NCI-H2107 (cell line): ENCODE results near the gene CHSY1.

Experiments used
- DNase-seq: peaks from one replicate; lab custom pipeline; 2025; lab: John Stamatoyannopoulos, UW

The CHSY1 gene

DNA sequence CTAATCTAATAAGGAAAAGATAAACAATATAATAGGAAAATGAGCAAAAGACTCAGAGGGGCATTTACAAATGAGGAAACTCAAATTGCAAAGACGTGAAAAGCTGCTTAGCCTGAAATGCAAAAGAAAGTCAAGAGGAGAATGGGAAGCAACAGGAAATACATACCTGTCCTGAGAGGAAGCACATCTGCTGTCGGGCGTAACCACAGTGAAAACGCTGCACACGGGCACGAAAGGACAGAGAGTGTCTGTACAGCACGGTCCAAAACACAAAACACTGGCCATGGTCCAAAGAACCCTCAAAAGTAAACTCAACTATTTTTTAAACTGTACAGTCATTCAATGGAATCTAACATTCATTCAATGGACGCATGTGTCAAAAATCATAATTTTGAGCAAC, 100.6 kb downstream of the CHSY1 start:
- no peak for DNase-seq

GRCh38 chr15:101150723-101151040, 101.2 kb downstream of the CHSY1 start:
- DNase-seq: no peak

GRCh38 chr15:101149864-101150722, 101.8 kb downstream of the CHSY1 start:
- no peak for DNase-seq

DNA sequence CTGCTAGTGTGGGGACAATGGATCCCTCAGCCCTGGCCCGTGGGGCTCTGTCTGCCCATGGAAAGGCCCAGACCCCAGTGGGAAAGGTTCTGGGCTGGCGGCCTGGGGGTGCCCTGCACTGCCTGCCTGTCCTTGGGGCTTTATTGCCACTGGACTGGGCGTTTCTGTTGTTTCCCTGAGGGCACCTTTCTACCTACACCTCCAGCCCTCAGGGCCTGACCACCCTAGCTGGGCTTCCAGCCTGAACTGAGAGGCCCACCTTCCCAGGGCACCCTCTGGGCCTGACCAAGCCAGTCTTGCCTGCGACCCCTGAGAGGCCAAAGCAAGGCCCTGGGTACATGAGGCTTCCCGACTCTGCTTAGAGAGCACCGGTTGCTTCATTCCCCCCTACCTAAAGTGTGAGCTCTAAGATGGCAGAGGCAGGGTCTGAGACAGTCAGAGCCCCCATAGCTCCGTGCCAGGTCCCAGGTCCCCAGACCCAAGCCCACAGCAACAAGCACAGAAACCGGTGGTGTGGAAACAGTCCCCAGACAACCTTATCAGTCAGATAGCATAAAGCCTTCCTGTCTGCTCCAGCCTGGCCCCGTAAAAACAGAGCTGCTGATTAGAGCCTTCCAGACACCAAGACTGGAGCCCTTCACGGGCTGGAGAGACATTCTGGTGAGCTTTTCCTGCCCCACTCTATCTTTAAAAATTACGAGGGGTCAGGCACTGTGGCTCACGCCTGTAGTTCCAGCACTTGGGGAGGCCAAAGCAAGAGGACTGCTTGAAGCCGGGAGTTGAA, 102.8 kb downstream of the CHSY1 start:
- DNase-seq: no peak

- no peak for DNase-seq
Measured at GRCh38 chr15:101148166-101148880, 103.5 kb downstream of the CHSY1 start.

- DNase-seq: no peak
Measured at GRCh38 chr15:101147181-101147580, 104.7 kb downstream of the CHSY1 start.

- DNase-seq: no peak
Measured at GRCh38 chr15:101146118-101146702, 105.6 kb downstream of the CHSY1 start.

- DNase-seq: no peak
Measured at GRCh38 chr15:101145362-101145761, 106.5 kb downstream of the CHSY1 start.

GRCh38 chr15:101143321-101143720, 108.5 kb downstream of the CHSY1 start:
- DNase-seq: no peak

- no peak for DNase-seq
Measured at GRCh38 chr15:101142711-101143110, 109.1 kb downstream of the CHSY1 start.

GRCh38 chr15:101141926-101142527, 109.8 kb downstream of the CHSY1 start:
- DNase-seq: no peak

DNA sequence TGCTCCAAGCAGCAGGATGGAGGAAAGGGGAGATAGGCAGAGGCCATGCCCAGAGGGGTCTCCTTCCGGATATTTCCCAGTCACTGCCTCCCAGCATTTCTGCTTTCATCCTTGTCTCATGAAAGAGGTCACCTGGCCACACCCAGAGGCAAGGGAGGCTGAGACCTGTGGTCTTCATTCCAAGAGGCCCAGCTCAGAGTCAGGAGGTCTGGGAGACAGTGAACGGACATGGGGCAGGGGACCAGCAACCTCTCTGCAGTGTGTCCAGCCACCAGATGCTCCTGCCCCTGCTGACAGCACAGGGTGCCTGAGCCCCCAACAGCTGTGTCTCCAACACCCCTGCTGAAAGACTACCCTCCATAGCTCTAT, 111.2 kb downstream of the CHSY1 start:
- DNase-seq: no peak

- no peak for DNase-seq
Measured at GRCh38 chr15:101139986-101140696, 111.7 kb downstream of the CHSY1 start.

GRCh38 chr15:101138913-101139880, 112.7 kb downstream of the CHSY1 start:
- peak; percentile 44 for DNase-seq

DNA sequence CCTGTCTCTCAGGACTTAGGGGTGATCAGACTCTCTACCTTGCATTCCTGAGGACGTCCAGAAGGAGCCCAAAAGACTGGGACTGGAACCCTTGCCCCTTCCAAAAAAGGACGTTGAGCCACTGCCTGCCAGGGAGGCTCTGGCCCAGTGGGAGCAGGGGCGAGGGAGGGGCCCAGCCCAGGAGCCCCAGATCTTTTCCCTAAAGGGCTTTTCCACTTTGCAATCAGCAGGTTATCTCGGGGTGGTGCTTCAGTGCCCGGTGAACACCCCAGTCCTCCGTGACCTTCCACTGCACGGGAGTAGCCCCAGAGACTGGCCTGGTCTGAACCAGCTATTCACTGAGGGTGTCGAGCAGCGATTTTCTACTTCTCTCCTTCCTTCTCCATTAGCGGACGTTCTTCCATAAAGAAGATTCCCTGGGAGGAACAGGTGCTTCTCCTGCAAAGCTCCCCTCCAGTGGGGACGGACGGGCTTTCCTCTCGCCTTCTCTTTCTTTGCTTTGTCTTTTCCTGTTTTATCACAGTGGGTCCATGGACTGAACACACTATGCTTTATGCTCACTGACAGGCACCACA, 113.7 kb downstream of the CHSY1 start:
- DNase-seq: no peak

DNA sequence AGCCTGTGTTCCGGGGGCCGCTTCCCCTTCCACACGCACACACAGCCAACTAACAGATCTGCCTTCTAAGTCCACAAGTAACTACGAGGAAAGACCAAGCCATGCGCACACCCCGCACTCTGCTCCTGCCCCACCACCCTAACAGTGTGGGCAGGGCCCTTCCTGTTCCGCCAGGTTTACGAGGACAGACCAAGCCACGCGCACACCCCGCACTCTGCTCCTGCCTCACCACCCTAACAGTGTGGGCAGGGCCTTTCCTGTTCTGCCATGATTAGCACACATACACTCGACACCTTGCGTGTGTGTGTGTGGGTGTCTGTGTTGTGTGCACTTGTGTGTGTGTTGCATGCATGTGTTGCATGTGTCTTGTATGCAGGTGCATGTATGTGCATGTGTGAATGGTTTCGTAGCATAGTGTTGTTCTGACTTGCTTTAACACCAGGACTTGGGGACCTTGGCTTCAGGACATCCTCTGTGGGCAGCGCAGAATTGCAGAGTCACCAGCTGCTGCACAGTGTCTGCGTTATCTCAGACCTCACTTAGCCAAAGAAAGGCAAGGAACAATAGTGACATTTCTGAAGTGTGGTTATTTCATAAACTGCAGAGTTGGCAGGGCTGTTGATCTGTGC, 114.4 kb downstream of the CHSY1 start:
- no peak for DNase-seq

GRCh38 chr15:101136381-101137268, 115.2 kb downstream of the CHSY1 start:
- no peak for DNase-seq

DNA sequence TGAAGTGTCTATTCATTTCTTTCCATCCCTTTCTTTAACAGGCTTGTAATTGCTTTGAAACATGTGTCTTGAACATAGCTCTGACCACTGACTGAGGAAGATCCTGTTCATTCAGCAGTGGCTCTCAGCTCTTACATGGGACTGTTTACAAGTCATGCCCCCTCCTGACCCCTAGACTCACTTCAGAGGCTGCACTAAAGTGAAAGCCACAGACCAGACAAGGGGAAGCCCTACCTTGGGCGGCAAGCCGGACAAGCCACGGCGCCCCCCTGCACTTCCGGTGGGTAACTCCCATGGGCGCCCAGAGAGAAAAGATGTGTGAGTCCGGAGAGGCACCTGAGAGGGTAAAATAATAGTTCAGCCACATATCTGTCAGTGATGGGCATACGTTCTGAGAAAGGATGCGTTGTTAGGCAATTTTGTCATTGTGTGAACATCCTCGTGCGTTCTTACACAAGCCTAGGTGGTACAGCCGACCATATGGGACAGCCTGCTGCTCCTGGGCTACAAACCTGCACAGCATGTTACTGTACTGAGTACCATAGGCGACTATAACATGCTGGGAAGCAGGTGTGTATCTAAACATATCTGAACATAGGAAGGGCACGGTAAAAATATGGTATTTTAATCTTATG, 116.2 kb downstream of the CHSY1 start:
- DNase-seq: no peak
